Right renal cortex interstitium (tissue), 3 donors: ENCODE results near the gene MMAB. TPM values are rescaled to one million over a fixed set of nuclear protein-coding genes. Genes with fewer than 3 reads are reported as not detected.
"Not testable (repeated sequence)": the region's sequence is repeated elsewhere in the genome, so short reads cannot be mapped to it uniquely, and the experiment has no call there.

Source experiments
- DNase-seq, 3 donors: peaks; one replicate each; pipeline ENCODE4 v3.0.0-alpha.2; 2013; ENCODE audit warnings: low read depth in 3 of 3, low spot score in 2 of 3
- polyA plus RNA-seq, 3 donors: library from polyadenylated mRNA; unstranded; fragments of 120-200 nt; gene quantifications; one replicate each; pipeline ENCODE4 v1.2.1, GENCODE V29; 2013; ENCODE audit not compliant: insufficient read length in 3 of 3

Gene MMAB
- polyA plus RNA-seq, 3 donors, result 32.4 to 33.6 (median 32.5) TPM

DNA sequence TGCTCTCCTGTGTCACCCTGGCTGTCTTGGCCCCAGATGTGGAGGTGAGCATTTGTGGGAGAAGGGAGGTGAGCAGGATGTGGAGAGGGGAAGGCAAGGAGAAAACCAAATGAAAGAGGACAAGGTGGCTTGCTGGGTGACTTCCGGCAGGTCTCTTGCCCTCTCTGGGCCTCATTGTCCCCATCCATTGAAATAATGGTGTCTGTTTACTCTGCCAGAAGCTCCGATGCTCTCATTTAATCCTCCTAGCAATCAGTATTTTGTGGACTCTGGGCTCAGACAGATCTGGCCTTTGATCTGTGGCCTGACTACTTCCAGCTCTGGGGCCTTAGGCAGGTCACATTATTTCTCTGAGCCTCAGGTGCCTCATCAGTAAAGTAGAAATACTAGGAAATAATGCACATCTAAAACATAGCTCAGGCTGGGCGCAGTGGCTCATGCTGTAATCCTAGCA, 30.9 kb upstream of the MMAB start:
- DNase-seq, result no peak

DNA sequence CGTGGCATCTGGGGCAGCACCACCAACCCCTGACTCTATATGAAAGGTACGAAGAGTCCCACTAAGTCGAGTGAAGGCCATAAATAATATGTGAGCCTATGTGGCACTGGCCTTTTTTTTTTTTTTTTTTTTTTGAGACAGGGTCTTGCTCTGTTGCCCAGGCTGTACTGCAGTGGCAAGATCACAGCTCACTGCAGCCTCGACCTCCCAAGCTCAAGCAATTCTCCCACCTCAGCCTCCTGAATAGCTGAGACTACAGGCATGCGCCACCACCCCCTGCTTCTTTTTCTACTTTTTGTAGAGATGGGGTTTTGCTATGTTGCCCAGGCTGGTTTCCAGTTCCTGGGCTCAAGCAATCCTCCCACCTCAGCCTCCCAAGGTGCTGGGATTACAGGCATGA, 28.8 kb upstream of the MMAB start:
- DNase-seq, result not testable (repeated sequence)

DNA sequence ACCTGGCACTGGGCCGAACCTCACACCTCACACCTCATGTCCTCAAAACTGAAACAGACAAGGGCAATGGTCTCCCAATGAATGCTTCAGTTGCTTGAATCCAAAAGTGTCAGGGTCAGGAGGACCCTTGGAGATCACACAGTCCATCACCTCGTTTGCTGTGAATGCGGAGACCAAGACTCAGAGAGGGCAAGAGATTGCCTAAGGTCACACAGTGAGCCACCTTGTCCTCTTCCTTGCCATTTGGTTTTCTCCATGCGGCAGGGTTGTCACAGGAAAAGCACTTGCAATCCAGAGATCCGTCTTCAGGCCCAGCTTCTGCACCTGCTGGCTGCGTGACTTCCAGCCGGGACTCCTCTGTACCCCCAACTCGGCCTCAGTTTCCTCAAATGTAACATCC, 28.3 kb upstream of the MMAB start:
- no peak for DNase-seq

DNA sequence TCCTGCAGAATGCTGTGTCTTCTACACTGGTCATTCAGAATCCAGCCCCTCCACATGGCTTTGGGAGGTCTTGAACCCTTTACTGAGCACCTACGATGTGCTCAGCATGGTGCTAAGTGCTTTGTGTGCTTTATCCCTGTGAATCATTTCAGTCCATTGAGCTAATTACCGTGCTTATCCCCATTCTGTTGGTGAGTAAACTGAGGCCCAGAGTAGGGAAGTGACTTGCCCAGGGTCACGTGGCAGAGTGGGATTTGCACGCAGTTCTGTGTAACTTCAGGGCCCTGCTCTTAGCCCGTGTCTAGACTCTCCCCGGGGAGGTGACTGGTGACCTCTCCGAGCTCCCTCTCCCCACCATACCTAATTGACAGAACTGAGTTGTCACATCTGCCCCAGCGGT, 27.7 kb upstream of the MMAB start:
- no peak for DNase-seq

- no peak for DNase-seq
These were observed 27.2 kb upstream of the MMAB start for GRCh38 chr12:109600481-109600880.

GRCh38 chr12:109599087-109599486, 25.8 kb upstream of the MMAB start:
- no peak for DNase-seq

DNA sequence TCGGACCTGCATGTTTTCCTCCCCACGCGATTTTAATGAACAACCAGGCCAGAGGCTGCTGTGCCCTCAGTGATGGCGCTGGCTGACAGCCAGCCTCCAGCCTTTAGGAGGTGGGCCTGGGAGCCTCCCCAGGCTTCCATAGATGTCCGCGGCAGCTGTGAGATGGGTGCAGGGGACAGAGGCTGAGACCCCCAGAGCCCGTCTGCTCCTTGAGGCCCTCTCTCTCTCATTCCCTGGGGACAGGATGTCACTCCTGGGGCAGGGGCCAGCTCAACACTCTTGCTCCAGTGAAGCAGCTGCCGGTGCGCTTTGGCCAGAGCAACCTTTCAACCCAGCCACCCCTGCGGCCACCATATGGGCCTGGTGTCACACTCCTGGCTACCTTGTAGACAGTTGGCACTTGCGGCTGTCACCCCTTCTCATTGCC, 25.1 kb upstream of the MMAB start:
- DNase-seq, result no peak

- DNase-seq, result peak; percentile 60 to 61 (median 61)
These were observed 24.6 kb upstream of the MMAB start for GRCh38 chr12:109597795-109598427.

- no peak for DNase-seq
These were observed 24.1 kb upstream of the MMAB start for GRCh38 chr12:109597414-109597794.

DNA sequence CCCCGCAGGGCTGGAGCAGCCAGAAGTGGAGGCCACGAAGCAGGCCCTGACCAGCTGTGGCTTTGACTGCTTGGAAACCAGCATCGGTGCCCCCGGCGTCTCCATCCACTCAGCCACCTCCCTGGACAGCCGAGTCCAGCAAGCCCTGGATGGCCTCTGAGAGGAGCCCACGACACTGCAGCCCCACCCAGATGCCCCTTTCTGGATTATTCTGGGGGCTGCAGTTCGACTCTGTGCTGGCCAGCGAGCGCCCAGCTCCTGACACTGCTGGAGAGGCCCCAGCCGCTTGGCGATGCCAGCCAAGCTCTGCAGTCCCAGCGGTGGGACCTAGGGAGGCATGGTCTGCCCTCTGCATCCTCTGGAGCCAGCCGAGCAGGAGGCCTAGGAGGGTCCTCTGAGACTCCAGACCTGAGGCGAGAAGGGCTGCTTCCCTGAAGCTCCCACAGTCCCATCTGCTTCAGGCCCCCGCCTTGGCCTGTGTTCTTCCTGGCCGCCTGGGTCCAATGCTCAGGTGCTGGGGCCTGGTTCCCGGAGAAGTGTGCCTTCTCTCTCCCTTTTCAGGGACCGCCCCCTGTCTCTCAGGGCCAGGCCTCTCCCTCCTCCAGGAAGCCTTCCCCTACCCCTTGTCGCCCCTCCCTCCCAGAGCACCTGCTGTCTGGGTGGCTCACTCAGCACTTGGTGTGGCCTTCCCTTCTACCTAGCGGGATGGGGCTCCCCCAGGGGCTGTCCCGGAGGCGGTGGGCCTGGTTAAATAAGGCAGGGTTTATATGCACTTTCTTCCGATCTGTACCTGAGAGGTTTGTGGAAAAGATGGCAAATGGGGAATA, 23.3 kb upstream of the MMAB start:
- no peak for DNase-seq

- no peak for DNase-seq
These were observed 22.1 kb upstream of the MMAB start for GRCh38 chr12:109595321-109595902.

DNA sequence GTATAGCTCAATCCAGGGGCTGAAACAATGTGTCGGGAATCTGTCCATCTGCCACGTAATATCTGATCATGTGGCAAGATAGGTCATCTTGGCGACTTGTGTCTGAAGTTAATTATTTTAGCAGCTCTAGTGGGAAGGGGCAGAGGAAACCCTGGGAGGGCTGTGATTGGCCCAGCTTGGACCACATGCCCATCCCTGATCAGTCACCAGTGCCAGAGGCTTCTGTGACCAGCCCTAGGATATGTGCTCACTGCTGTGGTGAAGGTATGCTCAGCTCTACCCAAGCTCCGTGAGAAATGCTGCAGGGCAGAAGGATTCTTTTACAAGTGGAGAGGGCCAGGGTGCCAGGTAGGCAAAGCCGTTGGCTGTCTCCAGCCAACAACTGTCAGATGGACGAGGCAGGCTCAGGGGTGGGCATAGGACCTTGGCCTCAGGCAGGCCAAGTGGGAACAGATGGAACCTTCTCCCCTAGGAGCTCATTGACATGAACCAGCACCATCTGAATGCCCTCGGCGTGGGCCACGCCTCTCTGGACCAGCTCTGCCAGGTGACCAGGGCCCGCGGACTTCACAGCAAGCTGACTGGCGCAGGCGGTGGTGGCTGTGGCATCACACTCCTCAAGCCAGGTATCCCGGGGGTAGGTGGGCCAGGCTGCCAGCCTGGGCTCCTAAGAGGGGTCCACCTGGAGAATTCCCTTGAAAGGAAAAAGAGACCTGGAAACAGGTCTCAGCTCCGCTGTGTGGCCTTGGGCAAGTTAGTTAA, 21.4 kb upstream of the MMAB start:
- DNase-seq, result no peak

GRCh38 chr12:109592905-109593272, 19.6 kb upstream of the MMAB start:
- DNase-seq, result no peak

DNA sequence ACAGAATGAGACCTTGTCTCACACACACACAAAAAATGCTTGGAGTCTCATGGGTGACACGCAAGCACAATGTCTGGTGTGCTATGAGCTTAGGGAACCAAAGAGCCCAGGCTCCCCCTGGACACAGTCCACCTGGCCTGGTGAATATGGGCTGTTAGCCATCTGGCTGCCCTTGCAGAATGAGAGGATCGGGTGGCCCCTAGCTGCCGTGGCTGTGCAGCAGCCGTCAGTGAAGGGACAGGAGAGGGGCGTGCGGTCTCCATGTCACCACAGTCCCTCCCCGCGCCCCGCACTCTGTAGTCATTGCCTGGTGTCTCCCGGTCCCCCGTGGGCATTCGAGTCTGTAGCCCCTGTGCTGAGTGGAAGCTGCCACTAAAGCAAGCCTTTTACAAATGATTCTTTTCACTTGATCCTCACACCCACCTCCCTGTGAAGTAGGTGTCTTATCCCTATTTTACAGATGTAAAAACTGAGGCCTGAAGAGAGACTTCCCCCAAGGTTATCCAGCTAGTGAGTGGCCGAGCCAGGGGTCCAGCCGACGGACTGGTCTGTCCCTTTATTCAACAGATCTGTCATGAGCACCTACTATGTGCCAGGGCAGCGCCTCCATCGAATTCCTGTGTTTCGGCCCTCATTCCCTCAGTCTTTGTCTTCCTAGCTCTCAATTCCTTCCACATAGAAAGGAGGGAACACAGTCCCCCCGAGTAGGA, 19.0 kb upstream of the MMAB start:
- no peak for DNase-seq

- no peak for DNase-seq
These were observed 17.7 kb upstream of the MMAB start for GRCh38 chr12:109591041-109591440.

DNA sequence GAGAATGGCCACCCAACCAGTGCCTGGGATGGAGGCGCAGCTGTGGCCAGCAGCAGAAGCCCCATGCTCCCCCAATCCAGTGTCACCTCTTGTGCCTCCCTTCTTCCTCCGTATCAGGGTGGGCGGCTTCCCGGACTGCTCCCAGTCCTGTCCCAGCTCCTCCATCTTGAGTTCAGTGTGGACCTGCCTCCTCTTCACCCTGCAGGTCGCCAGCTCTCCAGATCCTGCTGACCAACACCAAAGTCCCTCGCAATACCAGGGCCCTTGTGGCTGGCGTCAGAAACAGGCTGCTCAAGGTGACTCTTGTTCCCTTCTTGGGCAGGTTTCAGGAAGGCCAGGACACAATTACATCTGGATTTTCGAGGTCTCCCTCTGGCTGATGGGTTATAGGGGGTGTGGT, 17.3 kb upstream of the MMAB start:
- no peak for DNase-seq

GRCh38 chr12:109589691-109590245, 16.5 kb upstream of the MMAB start:
- DNase-seq, result no peak

DNA sequence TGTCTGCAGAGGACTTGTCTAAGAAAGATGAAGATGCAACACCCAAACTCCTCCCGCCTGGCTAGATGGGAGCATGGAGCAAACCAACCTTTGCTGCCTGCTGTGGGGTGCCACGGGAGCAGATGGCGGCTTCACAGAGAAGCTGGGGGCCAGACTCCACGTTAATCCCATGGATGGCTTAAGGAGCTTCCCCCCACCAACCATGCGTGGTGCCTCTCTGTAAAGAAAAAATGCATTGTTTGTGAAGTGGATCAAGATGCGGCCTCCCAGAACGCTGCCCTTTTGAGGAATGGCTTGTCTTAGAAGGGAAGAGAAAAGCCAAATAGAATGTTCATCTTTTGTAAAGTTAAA, 15.9 kb upstream of the MMAB start:
- no peak for DNase-seq

- no peak for DNase-seq
These were observed 15.3 kb upstream of the MMAB start for GRCh38 chr12:109588461-109589239.

- no peak for DNase-seq
These were observed 14.6 kb upstream of the MMAB start for GRCh38 chr12:109587921-109588320.
